SK-N-SH treated with all-trans-retinoic acid at 6 μM for 48 hours (cell line): ENCODE measurements around the gene NRDC.

Source experiments
- ATAC-seq: fragments of 200-7000 bp; cut with Tn5 transposase; 3 replicates; pipeline ENCODE4 v1.9.1; 2020; ENCODE audit warnings: mild to moderate bottlenecking, moderate library complexity
- ARNTL ChIP-seq: fragments of 450-650 bp; formaldehyde crosslinking; IDR thresholded peaks from 2 replicates; pipeline ENCODE4 v1.5.0; 2020; ENCODE audit warnings: low read depth, mild to moderate bottlenecking, moderate library complexity, borderline replicate concordance
- CREB5 ChIP-seq: fragments of 250-450 bp; sonication (Bioruptor Pico); IDR thresholded peaks from 2 replicates; pipeline ENCODE4 v1.5.1; 2020; ENCODE audit warnings: low read depth, mild to moderate bottlenecking, moderate library complexity
- CSDC2 ChIP-seq: fragments of 250-450 bp; sonication (Bioruptor Pico); IDR thresholded peaks from 2 replicates; pipeline ENCODE4 v1.5.0; 2020; ENCODE audit warnings: mild to moderate bottlenecking, moderate library complexity
- ESRRG ChIP-seq: fragments of 250-450 bp; sonication (Bioruptor Pico); IDR thresholded peaks from 2 replicates; pipeline ENCODE4 v1.6.1; 2021; ENCODE audit warnings: mild to moderate bottlenecking
- GLIS3 ChIP-seq: fragments of 250-450 bp; sonication (Bioruptor Pico); IDR thresholded peaks from 2 replicates; pipeline ENCODE4 v1.5.0; 2020; ENCODE audit warnings: mild to moderate bottlenecking, moderate library complexity
- OSR1 ChIP-seq: fragments of 250-450 bp; sonication (Bioruptor Pico); IDR thresholded peaks from 2 replicates; pipeline ENCODE4 v1.8.0; 2022; ENCODE audit warnings: moderate library complexity, mild to moderate bottlenecking, inconsistent platforms
- POU6F1 ChIP-seq: fragments of 250-450 bp; sonication (Bioruptor Pico); IDR thresholded peaks from 2 replicates; pipeline ENCODE4 v1.8.0; 2021; ENCODE audit warnings: low read depth, mild to moderate bottlenecking, moderate library complexity, borderline replicate concordance
- PPARA ChIP-seq: fragments of 250-450 bp; sonication (Bioruptor Pico); IDR thresholded peaks from 2 replicates; pipeline ENCODE4 v1.5.0; 2020; ENCODE audit warnings: mild to moderate bottlenecking, borderline replicate concordance
- RARB ChIP-seq: fragments of 250-450 bp; sonication (Bioruptor Pico); IDR thresholded peaks from 2 replicates; pipeline ENCODE4 v1.8.0; 2021; ENCODE audit warnings: mild to moderate bottlenecking, moderate library complexity
- SNAI2 ChIP-seq: fragments of 250-450 bp; sonication (Bioruptor Pico); IDR thresholded peaks from 2 replicates; pipeline ENCODE4 v1.5.0; 2020; ENCODE audit warnings: mild to moderate bottlenecking, moderate library complexity
- TOX ChIP-seq: fragments of 250-450 bp; sonication (Bioruptor Pico); IDR thresholded peaks from 2 replicates; pipeline ENCODE4 v1.8.0; 2021; ENCODE audit warnings: mild to moderate bottlenecking, moderate library complexity, borderline replicate concordance
- TSHZ2 ChIP-seq: fragments of 250-450 bp; sonication (Bioruptor Pico); IDR thresholded peaks from 2 replicates; pipeline ENCODE4 v1.5.0; 2020; ENCODE audit warnings: mild to moderate bottlenecking, moderate library complexity
- ZFP3 ChIP-seq: fragments of 250-450 bp; sonication (Bioruptor Pico); IDR thresholded peaks from 2 replicates; pipeline ENCODE4 v1.5.0; 2020; ENCODE audit warnings: mild to moderate bottlenecking, moderate library complexity
- ZNF565 ChIP-seq: fragments of 450-650 bp; formaldehyde crosslinking; conservative IDR thresholded peaks from 2 replicates; pipeline ENCODE4 v1.5.0; 2020; ENCODE audit warnings: low read depth, mild to moderate bottlenecking, moderate library complexity
- ZNF70 ChIP-seq: fragments of 450-650 bp; formaldehyde crosslinking; IDR thresholded peaks from 2 replicates; pipeline ENCODE4 v1.5.0; 2020; ENCODE audit warnings: mild to moderate bottlenecking, moderate library complexity
- ZNF8 ChIP-seq: fragments of 450-650 bp; formaldehyde crosslinking; IDR thresholded peaks from 2 replicates; pipeline ENCODE4 v1.5.0; 2020; ENCODE audit warnings: mild to moderate bottlenecking, moderate library complexity
- TF ChIP-seq, protein P1 (sequence below): fragments of 250-450 bp; sonication (Bioruptor Pico); IDR thresholded peaks from 2 replicates; pipeline ENCODE4 v1.5.1; 2021; ENCODE audit warnings: mild to moderate bottlenecking, moderate library complexity

The NRDC gene

GRCh38 chr1:51859735-51860134 is 18.8 kb downstream of the NRDC start:
- no peak for TF ChIP-seq OSR1 (CRISPR knock-in tag)
- TF ChIP-seq GLIS3 (CRISPR knock-in tag) = no peak
- TF ChIP-seq ESRRG = no peak
- TF ChIP-seq TOX (CRISPR knock-in tag) = no peak
- no peak for TF ChIP-seq SNAI2 (CRISPR knock-in tag)
- no peak for TF ChIP-seq RARB (CRISPR knock-in tag)
- no peak for ATAC-seq

DNA sequence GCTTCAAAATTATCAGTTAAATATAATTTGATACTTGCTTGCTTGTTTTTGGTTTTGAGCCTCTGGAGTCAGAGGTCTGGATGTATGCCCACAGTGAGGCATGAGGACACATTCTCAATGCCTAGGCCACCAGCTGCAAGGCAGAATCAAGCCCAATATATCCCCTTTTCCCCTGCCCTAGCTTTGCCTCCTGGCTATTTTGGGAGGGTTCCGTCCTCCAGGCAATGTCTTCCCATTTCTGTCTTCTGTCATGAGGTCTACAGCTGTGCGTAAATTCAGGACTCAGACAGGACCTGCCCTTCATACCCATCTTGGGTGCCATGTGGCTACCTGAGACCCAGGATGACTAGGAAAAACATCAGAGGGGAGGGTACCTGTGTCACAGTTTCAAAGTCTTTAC is 19.2 kb downstream of the NRDC start:
- ATAC-seq = no peak
- no peak for TF ChIP-seq ZNF70
- no peak for TF ChIP-seq ZFP3 (CRISPR knock-in tag)
- TF ChIP-seq RARB (CRISPR knock-in tag) = no peak
- TF ChIP-seq ZNF565 (CRISPR knock-in tag) = no peak
- TF ChIP-seq POU6F1 (CRISPR knock-in tag) = no peak
- no peak for TF ChIP-seq GLIS3 (CRISPR knock-in tag)
- no peak for TF ChIP-seq CSDC2 (CRISPR knock-in tag)
- TF ChIP-seq ARNTL (CRISPR knock-in tag) = no peak
- TF ChIP-seq, protein P1, sequence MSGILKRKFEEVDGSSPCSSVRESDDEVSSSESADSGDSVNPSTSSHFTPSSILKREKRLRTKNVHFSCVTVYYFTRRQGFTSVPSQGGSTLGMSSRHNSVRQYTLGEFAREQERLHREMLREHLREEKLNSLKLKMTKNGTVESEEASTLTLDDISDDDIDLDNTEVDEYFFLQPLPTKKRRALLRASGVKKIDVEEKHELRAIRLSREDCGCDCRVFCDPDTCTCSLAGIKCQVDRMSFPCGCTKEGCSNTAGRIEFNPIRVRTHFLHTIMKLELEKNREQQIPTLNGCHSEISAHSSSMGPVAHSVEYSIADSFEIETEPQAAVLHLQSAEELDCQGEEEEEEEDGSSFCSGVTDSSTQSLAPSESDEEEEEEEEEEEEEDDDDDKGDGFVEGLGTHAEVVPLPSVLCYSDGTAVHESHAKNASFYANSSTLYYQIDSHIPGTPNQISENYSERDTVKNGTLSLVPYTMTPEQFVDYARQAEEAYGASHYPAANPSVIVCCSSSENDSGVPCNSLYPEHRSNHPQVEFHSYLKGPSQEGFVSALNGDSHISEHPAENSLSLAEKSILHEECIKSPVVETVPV (CRISPR knock-in tag) = no peak
- TF ChIP-seq ZNF8 (CRISPR knock-in tag) = no peak
- no peak for TF ChIP-seq CREB5 (CRISPR knock-in tag)
- no peak for TF ChIP-seq OSR1 (CRISPR knock-in tag)

- ATAC-seq = no peak
- TF ChIP-seq, protein P1 (CRISPR knock-in tag) = no peak
- TF ChIP-seq TOX (CRISPR knock-in tag) (no peak), TSHZ2 (CRISPR knock-in tag) (no peak), CREB5 (CRISPR knock-in tag) (no peak), ESRRG (no peak)
Observed at GRCh38 chr1:51858892-51859291, 19.6 kb downstream of the NRDC start.

- ATAC-seq = no peak
- TF ChIP-seq PPARA (CRISPR knock-in tag) (no peak), GLIS3 (CRISPR knock-in tag) (no peak)
Observed at GRCh38 chr1:51856745-51857144, 21.8 kb downstream of the NRDC start.
